Type B pancreatic cell (in vitro differentiated cells): ENCODE measurements around the gene FNIP1. TPM values are rescaled to one million over a fixed set of nuclear protein-coding genes. Genes with fewer than 3 reads are reported as not detected.

Source experiments
- total RNA-seq: library from RNA; stranded (reverse); gene quantifications from 2 replicates; pipeline ENCODE4 v1.2.1, GENCODE V29; 2021; ENCODE audit warnings: low replicate concordance

Gene FNIP1
- total RNA-seq, 1 donor from 2014 or later, result 32.4 TPM

Other genes with a start within 250 kb of the FNIP1 start
- gene RAPGEF6, start 161.8 kb downstream of the FNIP1 start, total RNA-seq, result 15.6 and 23.4 TPM in 2 replicates
- gene MEIKIN, start 148.6 kb upstream of the FNIP1 start, total RNA-seq, result not detected in 2 replicates
- gene ACSL6, start 214.6 kb upstream of the FNIP1 start, total RNA-seq, result 0.97 and 2.8 TPM in 2 replicates